Prostate gland (tissue), 2 donors: ENCODE data around the gene STX7.

Source experiments
- POLR2A ChIP-seq: fragments of 450-650 bp; IDR thresholded peaks from one replicate; pipeline ENCODE4 v1.6.1; 2016; ENCODE audit warnings: antibody characterized with exemption, mild to moderate bottlenecking
- POLR2AphosphoS5 ChIP-seq: sonication (generic); formaldehyde crosslinking; IDR thresholded peaks from one replicate; pipeline ENCODE4 v1.6.1; 2017; ENCODE audit warnings: antibody characterized with exemption
- TF ChIP-seq, protein P1 (sequence below), 4 experiments: fragments of 200-600 bp in 2 of 4; fragments of 450-650 bp in 2 of 4; sonication (generic) in 2 of 4; IDR thresholded peaks; 1 replicate in 3 of 4; 2 replicates in 1 of 4; pipeline ENCODE4 v1.5.1; 2016 to 2019; ENCODE audit warnings: antibody characterized with exemption in 4 of 4, mild to moderate bottlenecking in 2 of 4, moderate library complexity in 2 of 4

DNA sequence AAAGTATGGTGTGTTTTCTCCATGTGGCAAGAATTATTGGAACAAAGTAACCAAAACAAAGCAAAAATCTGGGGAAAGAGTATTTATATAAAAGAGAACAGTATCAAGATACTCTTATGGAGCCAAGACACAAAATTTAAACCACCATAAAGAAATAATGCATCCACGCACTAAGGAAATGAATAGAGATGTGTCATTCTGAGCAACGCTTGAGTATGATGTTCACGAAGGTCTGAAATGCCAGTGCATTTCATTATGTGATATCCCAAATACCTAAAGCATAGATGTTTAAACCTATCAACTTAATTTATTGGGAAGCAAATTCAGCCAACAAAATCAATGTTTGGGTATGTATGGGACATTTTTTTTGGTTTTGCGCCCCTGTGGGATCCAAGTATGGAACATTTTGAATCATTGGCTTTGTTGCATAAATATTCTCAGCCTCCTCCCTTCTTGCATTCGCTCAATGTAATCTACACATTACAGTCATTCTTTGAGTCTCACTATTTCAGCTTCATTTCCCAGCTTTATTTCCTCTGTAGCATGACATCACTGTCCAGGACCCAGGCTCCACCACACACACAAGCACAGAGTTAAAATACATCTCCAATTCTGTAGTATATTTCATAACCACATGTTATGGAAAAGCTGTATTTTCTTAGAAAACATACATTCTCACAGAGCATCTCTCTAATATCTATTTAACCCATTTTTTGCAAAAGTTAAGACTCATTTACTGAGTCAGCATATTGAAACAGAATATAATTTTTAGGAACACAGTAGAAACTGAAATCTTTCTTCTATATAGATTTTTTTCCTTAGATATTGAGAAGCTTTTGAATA is 100.0 kb downstream of the STX7 start:
- TF ChIP-seq POLR2A (no peak), POLR2AphosphoS5 (no peak)
- TF ChIP-seq, protein P1, sequence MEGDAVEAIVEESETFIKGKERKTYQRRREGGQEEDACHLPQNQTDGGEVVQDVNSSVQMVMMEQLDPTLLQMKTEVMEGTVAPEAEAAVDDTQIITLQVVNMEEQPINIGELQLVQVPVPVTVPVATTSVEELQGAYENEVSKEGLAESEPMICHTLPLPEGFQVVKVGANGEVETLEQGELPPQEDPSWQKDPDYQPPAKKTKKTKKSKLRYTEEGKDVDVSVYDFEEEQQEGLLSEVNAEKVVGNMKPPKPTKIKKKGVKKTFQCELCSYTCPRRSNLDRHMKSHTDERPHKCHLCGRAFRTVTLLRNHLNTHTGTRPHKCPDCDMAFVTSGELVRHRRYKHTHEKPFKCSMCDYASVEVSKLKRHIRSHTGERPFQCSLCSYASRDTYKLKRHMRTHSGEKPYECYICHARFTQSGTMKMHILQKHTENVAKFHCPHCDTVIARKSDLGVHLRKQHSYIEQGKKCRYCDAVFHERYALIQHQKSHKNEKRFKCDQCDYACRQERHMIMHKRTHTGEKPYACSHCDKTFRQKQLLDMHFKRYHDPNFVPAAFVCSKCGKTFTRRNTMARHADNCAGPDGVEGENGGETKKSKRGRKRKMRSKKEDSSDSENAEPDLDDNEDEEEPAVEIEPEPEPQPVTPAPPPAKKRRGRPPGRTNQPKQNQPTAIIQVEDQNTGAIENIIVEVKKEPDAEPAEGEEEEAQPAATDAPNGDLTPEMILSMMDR (IDR thresholded peaks at IDR 0.05), result no peak
